ENCODE results near the gene EPHB6.

EPHB6 gene

DNA sequence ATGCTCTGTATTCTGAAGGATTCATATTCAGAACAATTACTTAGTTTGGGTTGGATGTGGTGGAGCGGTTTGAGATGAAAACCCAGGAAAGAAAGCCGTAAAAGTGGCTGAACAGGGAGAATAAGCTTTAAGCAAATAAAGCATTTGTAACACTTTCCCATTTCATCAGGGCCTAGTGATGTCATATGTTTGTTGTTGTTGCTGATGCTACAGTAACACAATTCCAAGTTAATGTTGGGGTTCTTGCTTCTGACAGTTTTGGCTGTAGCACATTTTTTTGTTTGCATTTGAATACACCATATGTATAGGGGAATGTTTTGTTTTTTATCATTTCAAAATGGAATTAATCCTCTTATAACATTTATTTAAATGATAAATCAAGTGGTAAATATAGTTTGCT lies 40.4 kb upstream of the EPHB6 start:
- Mint-ChIP-seq H3K9me3 (no peaks in the 10 kb centered on the region), H3K27me3 (no peaks in the 10 kb centered on the region), H3K4me1 (ENCODE audit: low read depth) (peaks cover 68% of the 10 kb centered on the region), H3K36me3 (ENCODE audit: low read depth) (no peaks in the 10 kb centered on the region), H3K4me3 (no peak overlapping the region), H3K27ac (no peak overlapping the region)
- no peak for DNase-seq

DNA sequence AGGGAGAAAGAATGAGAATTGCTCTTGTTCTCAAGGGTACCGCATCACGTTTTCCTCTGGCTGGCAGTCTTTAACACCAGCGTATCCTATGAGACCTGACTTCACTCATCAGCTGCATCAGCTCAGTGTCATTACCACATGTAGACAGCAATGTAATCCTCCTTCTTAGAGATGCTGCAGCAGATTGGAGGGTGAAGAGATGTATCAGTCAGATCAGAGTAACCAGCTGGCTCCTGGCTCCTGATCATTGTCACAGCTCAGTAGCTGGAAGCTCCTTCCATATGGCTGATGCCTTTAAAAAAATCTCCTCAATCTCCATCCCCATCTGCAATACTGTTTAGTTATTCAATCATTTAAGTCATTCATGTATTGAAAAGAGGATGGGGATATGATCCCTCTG lies 39.7 kb upstream of the EPHB6 start:
- Mint-ChIP-seq H3K27me3 (no peaks in the 10 kb centered on the region), H3K4me3 (no peak overlapping the region), H3K4me1 (ENCODE audit: low read depth) (peaks cover 61% of the 10 kb centered on the region), H3K9me3 (no peaks in the 10 kb centered on the region), H3K27ac (no peak overlapping the region), H3K36me3 (ENCODE audit: low read depth) (no peaks in the 10 kb centered on the region)
- DNase-seq = no peak

DNA sequence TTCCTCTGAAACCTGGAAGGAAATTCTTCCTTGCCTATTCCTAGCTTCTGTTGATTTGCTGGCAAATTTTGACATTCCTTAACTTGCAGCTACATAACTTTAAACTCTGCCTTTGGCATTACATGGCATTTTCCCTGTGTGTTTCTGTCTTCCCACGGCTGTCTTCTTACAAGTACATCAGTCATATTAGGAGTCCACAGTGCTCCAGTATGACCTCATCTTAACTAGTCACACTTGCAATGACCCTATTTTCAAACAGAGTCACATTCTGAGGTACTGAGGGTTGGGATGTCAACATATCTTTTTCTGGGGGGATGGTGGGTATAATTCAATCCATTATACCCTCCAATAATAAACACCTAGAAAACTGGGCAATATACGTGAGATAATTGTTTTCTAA lies 37.4 kb upstream of the EPHB6 start:
- Mint-ChIP-seq H3K9me3 (peaks cover 2% of the 10 kb centered on the region), H3K4me3 (no peak overlapping the region), H3K27me3 (no peaks in the 10 kb centered on the region), H3K27ac (no peak overlapping the region), H3K36me3 (ENCODE audit: low read depth) (no peaks in the 10 kb centered on the region), H3K4me1 (ENCODE audit: low read depth) (peaks cover 39% of the 10 kb centered on the region)
- no peak for DNase-seq

DNA sequence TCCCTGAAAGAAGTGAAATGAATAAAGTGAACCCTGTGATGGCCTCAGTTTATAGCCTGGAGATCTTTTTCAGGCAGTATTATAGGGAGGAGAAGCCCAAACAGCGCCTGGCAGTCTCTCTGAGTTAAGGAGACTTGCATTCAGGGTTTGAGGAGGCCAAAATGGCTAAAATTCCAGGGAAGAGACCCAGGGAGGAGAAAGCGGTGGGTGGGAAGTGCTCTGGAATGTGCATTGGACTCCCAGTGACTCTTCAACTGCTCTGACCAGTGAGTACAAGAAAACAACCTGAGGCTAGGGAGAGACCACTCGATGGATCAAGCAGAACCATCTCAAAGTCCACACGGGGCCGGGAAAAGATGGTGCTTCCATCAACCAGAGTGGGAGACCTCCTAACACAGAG lies 35.3 kb upstream of the EPHB6 start:
- Mint-ChIP-seq H3K27ac (no peak overlapping the region), H3K36me3 (ENCODE audit: low read depth) (no peaks in the 10 kb centered on the region), H3K9me3 (peaks cover 2% of the 10 kb centered on the region), H3K27me3 (peaks cover 3% of the 10 kb centered on the region), H3K4me3 (no peak overlapping the region), H3K4me1 (ENCODE audit: low read depth) (peaks cover 21% of the 10 kb centered on the region)
- no peak for DNase-seq

DNA sequence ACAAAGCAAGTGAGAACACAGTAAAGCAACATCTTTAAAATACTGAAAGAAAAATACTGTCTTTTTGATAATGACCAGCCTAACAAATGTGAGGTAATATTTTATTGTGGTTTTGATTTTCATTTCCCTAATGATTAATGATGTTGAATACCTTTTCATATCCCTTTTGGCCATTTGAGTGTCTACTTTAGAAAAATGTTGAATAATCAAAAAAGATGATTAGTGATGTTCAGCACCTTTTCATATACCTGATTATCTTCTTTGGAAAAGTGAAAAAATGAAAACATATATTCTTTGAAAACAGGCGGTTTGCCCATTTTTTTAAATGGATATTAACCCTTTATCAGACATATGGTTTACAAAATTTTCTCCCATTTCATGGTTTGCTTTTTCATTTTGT lies 32.2 kb upstream of the EPHB6 start:
- peaks cover 15% of the 10 kb centered on the region for H3K4me1 Mint-ChIP-seq (ENCODE audit: low read depth)
- H3K36me3 Mint-ChIP-seq (ENCODE audit: low read depth) = no peaks in the 10 kb centered on the region

DNA sequence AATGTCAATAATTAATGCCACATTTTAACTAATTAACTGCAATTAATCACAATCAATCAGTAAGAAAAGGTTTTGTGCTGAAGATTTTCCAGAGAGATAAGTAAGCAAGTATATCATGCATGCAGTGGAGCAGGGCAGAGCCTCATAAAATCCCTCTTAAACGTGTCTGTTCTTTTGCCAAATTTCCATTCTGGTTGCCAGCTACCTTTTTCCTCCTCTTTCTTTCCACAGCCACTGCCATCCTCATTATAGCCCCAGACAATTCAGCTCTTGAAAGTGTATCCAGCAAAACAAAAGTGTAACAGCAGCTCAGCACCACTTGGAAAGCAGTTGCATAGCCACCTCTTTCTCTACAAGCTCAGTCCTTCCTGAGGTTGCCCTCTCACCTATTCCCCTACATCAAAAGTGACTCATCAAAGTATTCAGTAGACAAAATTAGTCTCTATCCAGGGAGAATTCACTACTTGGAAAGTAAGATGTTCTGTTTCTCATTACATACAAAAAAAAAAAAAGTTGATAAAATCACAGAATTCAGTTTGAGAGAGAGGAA lies 26.9 kb upstream of the EPHB6 start:
- peak overlapping the region; percentile 18 for H3K27ac Mint-ChIP-seq
- H3K4me1 Mint-ChIP-seq (ENCODE audit: low read depth) = peaks cover 17% of the 10 kb centered on the region
- DNase-seq = no peak

More for the DNA sequence above, 32.2 kb upstream of the EPHB6 start:
- no peak for DNase-seq
- Mint-ChIP-seq H3K9me3 (peaks cover 6% of the 10 kb centered on the region), H3K4me3 (no peak overlapping the region), H3K27ac (no peak overlapping the region), H3K27me3 (peaks cover 3% of the 10 kb centered on the region)

DNA sequence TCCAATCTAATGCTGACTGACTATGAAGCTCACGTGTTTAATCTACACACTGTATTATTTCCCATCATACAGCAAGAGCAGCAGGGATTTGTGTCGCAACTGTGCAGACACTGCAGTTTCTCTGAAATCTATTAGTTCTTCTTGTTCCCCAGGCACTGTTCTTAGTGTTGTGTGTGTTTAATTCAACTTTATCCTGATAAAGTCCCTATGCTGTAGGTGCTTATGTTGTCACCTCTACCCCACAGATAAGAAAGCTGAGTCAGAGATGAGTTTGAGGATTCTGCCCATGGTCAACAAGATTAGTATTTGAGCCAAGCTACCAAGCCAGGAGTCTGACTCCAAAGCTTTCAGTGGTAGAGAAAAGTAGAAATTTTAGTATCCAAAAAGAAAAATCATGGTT lies 22.5 kb upstream of the EPHB6 start:
- Mint-ChIP-seq H3K4me3 (no peak overlapping the region), H3K9me3 (no peaks in the 10 kb centered on the region), H3K4me1 (ENCODE audit: low read depth) (peaks cover 32% of the 10 kb centered on the region), H3K27ac (no peak overlapping the region), H3K36me3 (ENCODE audit: low read depth) (no peaks in the 10 kb centered on the region), H3K27me3 (no peaks in the 10 kb centered on the region)
- no peak for DNase-seq

More for the DNA sequence above, 26.9 kb upstream of the EPHB6 start:
- Mint-ChIP-seq H3K4me3 (no peak overlapping the region), H3K36me3 (ENCODE audit: low read depth) (no peaks in the 10 kb centered on the region), H3K27me3 (peaks cover 3% of the 10 kb centered on the region), H3K9me3 (peaks cover 3% of the 10 kb centered on the region)

DNA sequence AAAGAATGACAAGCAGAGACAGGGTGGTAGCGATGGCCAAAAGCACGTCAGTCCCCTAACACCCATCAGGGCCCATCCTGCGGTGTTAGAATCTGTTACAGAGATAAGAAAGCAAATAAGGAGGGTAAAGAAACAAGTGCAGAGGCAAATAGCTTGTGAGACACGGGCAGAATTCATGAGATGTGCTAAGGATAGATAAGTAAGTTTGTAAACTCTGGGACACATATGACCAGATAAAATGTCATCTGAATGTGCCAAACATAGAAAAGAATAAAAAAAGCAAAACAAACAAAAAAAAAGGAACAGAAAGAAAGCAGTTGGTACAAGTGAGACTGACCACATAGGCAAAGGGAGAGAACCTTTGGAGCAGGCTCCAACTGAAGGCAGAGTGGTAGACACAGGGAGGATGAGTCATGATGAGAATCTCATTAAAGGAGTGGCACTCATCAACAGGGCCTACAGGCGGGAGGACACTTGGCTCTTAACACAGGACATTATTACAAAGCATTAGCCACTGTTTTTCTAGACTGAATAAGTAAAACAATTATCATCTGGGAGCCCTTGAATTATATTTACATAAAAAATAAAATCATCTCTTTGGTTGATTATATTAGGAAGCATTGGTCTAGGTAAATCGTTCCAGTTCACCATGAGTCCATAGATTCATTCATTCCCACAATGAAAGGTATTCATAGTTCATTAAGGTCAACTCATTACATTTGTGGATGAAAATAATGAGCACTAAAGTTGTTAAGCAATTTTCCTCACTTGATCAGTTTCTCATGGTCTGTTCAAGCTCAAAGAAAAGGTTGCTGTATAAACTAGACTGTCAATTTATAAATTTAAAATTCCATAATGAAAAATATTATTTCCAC lies 21.5 kb upstream of the EPHB6 start:
- no peak overlapping the region for H3K4me3 Mint-ChIP-seq
- H3K9me3 Mint-ChIP-seq = no peaks in the 10 kb centered on the region
- no peak for DNase-seq
- H3K36me3 Mint-ChIP-seq (ENCODE audit: low read depth) = no peaks in the 10 kb centered on the region
- no peak overlapping the region for H3K27ac Mint-ChIP-seq
- no peaks in the 10 kb centered on the region for H3K27me3 Mint-ChIP-seq
- H3K4me1 Mint-ChIP-seq (ENCODE audit: low read depth) = peaks cover 26% of the 10 kb centered on the region

DNA sequence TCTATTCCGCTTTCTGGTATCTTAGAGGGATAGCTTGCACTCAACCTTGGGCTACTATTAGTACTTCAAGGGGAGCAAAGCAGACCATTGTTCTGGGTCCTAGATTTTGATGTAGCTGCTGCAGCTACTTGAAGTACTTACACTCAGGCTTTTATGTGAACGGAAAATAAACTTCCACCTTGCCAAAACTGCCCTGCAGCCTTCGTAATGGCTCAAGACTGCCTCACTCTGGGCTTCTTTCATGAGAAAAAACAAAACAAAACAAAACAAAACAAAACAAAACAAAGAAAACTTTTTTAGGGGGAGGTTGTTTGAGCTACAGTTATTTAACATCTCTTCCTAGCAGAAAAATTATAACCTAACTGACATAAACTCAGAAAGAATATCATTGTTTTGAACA lies 19.4 kb upstream of the EPHB6 start:
- Mint-ChIP-seq H3K27me3 (no peaks in the 10 kb centered on the region), H3K27ac (peak overlapping the region; percentile 3), H3K4me3 (no peak overlapping the region), H3K9me3 (no peaks in the 10 kb centered on the region), H3K4me1 (ENCODE audit: low read depth) (peaks cover 26% of the 10 kb centered on the region), H3K36me3 (ENCODE audit: low read depth) (no peaks in the 10 kb centered on the region)
- DNase-seq = no peak

DNA sequence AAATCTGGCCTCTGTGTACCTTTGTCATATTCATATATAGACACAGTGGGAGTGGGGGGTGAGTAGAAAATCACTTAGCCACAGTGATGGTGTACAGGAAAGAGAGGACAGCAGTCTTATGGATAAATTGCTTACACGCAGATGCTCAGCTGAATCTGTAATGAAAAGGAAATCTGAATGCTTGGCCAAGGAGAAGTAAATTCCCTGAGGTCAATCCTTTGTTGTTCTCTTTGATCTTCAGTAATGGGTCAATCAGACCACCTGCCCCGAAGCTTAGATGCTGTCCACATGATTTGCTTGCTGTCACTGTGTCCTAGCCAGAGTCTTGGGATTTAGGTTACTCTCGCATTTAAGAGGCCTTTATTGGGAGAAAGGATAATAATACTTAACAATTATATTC lies 18.4 kb upstream of the EPHB6 start:
- Mint-ChIP-seq H3K27ac (no peak overlapping the region), H3K27me3 (no peaks in the 10 kb centered on the region), H3K4me1 (ENCODE audit: low read depth) (peaks cover 20% of the 10 kb centered on the region), H3K9me3 (no peaks in the 10 kb centered on the region), H3K36me3 (ENCODE audit: low read depth) (no peaks in the 10 kb centered on the region), H3K4me3 (no peak overlapping the region)
- DNase-seq = no peak

DNA sequence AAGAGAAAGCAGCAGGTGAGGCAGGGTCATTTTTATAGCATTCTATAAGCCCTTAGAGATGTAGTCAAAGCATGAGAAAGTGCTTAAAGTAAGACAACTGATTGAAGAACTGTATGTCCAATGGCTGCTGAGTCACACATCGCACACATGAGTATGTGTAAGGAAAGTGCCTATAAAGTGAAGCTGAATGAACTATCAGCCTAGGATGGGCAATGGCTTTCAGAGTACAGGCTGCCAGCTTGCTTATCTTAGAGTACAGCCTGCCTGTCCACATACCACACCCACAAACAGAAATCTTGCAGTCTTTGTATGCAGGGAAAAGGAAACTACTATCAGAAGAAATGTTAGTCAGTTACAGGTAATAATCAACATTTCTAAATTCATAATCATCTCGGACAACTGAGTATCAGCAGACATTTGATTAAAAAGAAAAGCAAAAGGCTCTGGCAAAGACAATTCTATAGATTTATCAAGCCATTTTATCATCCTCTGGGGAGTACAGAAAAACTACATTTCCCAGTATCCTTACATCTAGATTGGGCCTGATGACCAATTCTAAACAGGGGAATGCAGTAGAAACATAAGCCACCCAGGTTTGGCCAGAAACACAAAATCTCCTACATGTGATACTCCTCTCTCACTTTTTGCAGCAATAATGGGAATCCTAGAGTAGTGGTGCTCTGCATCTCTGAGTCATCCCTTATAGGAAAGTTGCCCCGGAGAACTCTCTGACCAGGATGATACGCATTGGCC lies 16.2 kb upstream of the EPHB6 start:
- Mint-ChIP-seq H3K9me3 (no peaks in the 10 kb centered on the region), H3K36me3 (ENCODE audit: low read depth) (no peaks in the 10 kb centered on the region), H3K27ac (no peak overlapping the region), H3K4me3 (no peak overlapping the region), H3K4me1 (ENCODE audit: low read depth) (peaks cover 15% of the 10 kb centered on the region), H3K27me3 (no peaks in the 10 kb centered on the region)
- no peak for DNase-seq

DNA sequence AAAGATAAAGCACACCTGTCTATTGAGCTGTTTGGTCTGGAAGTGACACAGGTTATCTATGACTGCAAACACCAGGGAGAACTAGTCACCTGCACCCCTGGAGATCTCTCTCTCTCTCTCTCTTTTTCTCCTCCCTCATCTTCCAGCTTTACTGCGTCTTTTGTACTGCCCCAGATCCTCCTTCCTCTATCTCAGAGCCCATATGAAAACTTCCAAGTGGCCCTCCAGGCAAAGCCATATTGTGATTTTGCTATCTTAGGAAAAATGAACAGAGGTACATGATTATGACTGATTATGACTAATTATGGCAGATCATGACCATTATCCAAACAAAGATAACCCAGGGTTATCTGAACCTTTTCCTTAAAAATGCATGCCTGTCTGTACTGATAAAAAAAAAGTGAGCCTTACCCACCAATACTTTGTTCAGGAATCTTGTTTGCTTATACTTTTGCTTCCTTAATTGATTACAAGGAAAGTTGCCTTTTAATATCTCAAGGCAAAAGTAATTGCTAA lies 12.6 kb upstream of the EPHB6 start:
- no peaks in the 10 kb centered on the region for H3K27me3 Mint-ChIP-seq
- no peaks in the 10 kb centered on the region for H3K9me3 Mint-ChIP-seq
- no peak for DNase-seq
- H3K27ac Mint-ChIP-seq = no peak overlapping the region
- no peaks in the 10 kb centered on the region for H3K36me3 Mint-ChIP-seq (ENCODE audit: low read depth)
- no peak overlapping the region for H3K4me3 Mint-ChIP-seq
- no peaks in the 10 kb centered on the region for H3K4me1 Mint-ChIP-seq (ENCODE audit: low read depth)

DNA sequence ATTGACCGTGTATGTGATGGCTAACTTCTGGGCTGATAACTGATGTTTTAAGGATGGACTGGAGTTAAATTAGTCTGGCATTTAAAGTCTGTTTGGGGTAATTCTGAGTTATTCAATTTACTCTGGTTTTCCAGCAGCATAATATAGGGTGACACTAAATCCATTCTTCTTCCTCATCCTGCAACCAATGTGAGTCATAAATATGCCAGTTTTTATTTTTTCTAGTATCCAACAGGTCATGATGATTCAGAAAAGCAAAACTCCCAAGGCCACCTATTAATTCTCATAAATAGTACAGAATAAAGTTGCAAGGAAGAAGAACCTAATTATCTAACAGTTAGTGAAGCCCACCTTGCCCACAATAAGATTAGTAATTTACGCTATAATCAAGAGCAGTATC lies 7.5 kb upstream of the EPHB6 start:
- Mint-ChIP-seq H3K4me1 (ENCODE audit: low read depth) (no peaks in the 10 kb centered on the region), H3K27ac (no peak overlapping the region), H3K4me3 (no peak overlapping the region), H3K9me3 (no peaks in the 10 kb centered on the region), H3K27me3 (no peaks in the 10 kb centered on the region), H3K36me3 (ENCODE audit: low read depth) (no peaks in the 10 kb centered on the region)
- DNase-seq = no peak

DNA sequence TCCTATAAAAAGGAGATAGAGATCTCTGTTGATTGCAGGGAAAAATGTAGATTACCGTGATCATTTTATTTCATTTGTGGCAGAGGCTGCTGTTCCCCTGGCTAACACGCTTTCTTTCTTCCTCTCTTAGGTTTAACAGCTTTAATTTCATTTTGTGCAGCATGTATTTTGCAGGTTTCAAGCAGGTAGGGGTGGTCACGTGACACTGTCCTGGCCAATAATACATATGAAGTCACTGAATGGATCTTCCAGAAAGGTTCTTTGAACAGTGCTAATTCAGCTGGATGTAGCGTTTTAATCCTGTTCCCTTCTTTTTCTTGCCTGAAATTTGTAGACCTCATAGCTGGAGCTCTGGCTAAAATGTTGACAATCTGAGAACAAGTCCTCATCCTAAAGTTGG lies 3.6 kb upstream of the EPHB6 start:
- Mint-ChIP-seq H3K27ac (no peak overlapping the region), H3K4me3 (no peak overlapping the region), H3K36me3 (ENCODE audit: low read depth) (peaks cover 5% of the 10 kb centered on the region), H3K9me3 (no peaks in the 10 kb centered on the region), H3K4me1 (ENCODE audit: low read depth) (peaks cover 10% of the 10 kb centered on the region), H3K27me3 (no peaks in the 10 kb centered on the region)
- no peak for DNase-seq

DNA sequence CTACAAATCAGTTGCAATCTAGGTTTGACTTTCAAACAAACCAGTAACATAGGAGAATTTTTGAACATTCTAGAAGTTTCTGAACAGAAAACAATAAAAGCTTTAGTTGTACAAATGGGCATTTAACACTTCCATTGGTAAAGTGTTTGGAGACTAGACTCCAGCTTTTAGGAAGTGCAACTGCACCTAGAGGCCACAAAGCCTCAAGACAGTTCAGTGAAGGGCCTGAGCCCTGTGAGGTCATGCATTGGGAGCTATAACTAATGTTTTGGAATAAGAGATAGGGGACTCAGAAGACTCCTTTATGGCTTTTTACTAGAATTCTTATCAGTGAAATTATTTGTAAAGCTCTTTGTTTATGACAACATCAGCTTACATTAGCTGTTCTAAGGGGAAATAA lies 3.0 kb upstream of the EPHB6 start:
- Mint-ChIP-seq H3K9me3 (no peaks in the 10 kb centered on the region), H3K27me3 (no peaks in the 10 kb centered on the region), H3K27ac (no peak overlapping the region), H3K4me3 (no peak overlapping the region), H3K4me1 (ENCODE audit: low read depth) (peaks cover 15% of the 10 kb centered on the region), H3K36me3 (ENCODE audit: low read depth) (peaks cover 5% of the 10 kb centered on the region)
- no peak for DNase-seq

Measured in activated T-cell treated with anti-CD3 and anti-CD28 coated beads, Interleukin-2, amount 50 U/mL, for 24 hours (primary cell).